Endometrium (tissue), 2 donors: ENCODE results near the gene ZNF124.

Experiments used
- FAIRE-seq: peaks from 2 replicates; lab custom pipeline; 2012; peaks lifted over from hg19 to GRCh38; lab: Jason Lieb, UNC
- donor health status: control.
- donor health status: control.

The ZNF124 gene

GRCh38 chr1:247113094-247113497, 58.7 kb downstream of the ZNF124 start:
- no peak for FAIRE-seq

- no peak for FAIRE-seq
Observed at GRCh38 chr1:247112479-247112781, 59.4 kb downstream of the ZNF124 start.

GRCh38 chr1:247111700-247112478, 59.9 kb downstream of the ZNF124 start:
- no peak for FAIRE-seq

DNA sequence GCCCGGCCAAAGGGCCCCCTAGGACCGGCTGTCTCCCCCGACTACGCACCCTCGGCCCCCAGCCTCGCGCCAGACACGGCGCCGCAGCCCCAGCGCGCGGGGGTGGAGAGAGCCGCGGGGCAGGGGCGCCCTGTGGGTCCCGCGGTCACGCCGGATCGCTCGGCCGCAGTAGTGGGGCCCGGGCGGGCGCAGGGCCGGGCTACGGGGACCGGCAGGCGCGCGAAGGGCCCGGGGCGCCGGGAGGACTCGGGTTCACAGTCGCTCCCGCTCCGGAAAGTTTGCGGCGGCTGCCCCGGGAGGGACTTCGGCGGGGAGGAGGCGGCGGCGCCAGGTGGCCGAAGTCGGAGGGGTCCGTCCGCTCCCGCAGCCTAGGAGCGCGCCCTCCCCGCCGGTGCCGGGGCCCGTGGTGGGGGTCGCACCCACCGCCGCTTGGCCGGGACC, 60.5 kb downstream of the ZNF124 start:
- FAIRE-seq = no peak

- FAIRE-seq = no peak
Observed at GRCh38 chr1:247110627-247111258, 61.1 kb downstream of the ZNF124 start.

GRCh38 chr1:247107694-247108093, 64.1 kb downstream of the ZNF124 start:
- FAIRE-seq = no peak

GRCh38 chr1:247105966-247106365, 65.9 kb downstream of the ZNF124 start:
- FAIRE-seq = no peak
